Measurements from ENCODE around the gene SORCS2.

GRCh38 chr4:7287274-7287917 is 95.1 kb downstream of the SORCS2 start:
- no peak for TF ChIP-seq CTCF (IDR thresholded peaks at IDR 0.05)
- no peak for TF ChIP-seq POLR2A (IDR thresholded peaks at IDR 0.05)

Data from esophagus squamous epithelium (tissue), 4 donors.